Esophagus squamous epithelium (tissue), 5 donors: ENCODE results near the gene C6. TPM values are rescaled to one million over a fixed set of nuclear protein-coding genes. Genes with fewer than 3 reads are reported as not detected.

ENCODE experiments used
- DNase-seq: peaks from one replicate; lab custom pipeline; 2025; lab: John Stamatoyannopoulos, UW
- H3K27ac ChIP-seq, 4 donors: fragments of 200-600 bp; sonication (generic); one replicate each; pipeline ENCODE4 v1.5.1; 2016 to 2019; ENCODE audit warnings: mild to moderate bottlenecking in 1 of 4
- H3K27me3 ChIP-seq, 4 donors: fragments of 200-600 bp; sonication (generic); 1 replicate in 3 of 4; 2 replicates in 1 of 4; pipeline versions ENCODE4 v1.5.1 to v1.6.0; 2017 to 2021; ENCODE audit warnings: antibody characterized with exemption in 1 of 4
- H3K36me3 ChIP-seq, 3 donors: fragments of 200-600 bp; sonication (generic); one replicate each; pipeline ENCODE4 v1.5.1; 2016 to 2019
- H3K4me1 ChIP-seq, 3 donors: fragments of 200-600 bp; sonication (generic); one replicate each; pipeline ENCODE4 v1.5.1; 2017 to 2019
- H3K4me3 ChIP-seq, 4 donors: fragments of 200-600 bp; sonication (generic); 1 replicate in 3 of 4; 2 replicates in 1 of 4; pipeline ENCODE4 v1.5.1; 2016 to 2019; ENCODE audit warnings: mild to moderate bottlenecking in 2 of 4, moderate library complexity in 1 of 4
- H3K9me3 ChIP-seq, 3 donors: fragments of 200-600 bp; sonication (generic); one replicate each; pipeline ENCODE4 v1.5.1; 2016 to 2019
- POLR2A ChIP-seq, 4 donors: fragments of 450-650 bp; IDR thresholded peaks; one replicate each; pipeline ENCODE4 v1.6.1; 2017; ENCODE audit warnings: antibody characterized with exemption in 4 of 4, mild to moderate bottlenecking in 4 of 4, moderate library complexity in 3 of 4
- WGBS, 2 donors: methylation state at CpG; one replicate each; pipeline ENCODE4 v1.1.5; 2018; 5-methylcytosine and 5-hydroxymethylcytosine counted together
- intact Hi-C: fragments of 100-400 bp; cut with DNase I; formaldehyde crosslinking; loops from one replicate; pipeline ENCODE4 v1.15.0; 2022
- total RNA-seq, 4 donors: library from RNA; depleted of rRNA; stranded (reverse); fragments of >200 nt; gene quantifications; one replicate each; pipeline ENCODE4 v1.1.0, GENCODE V29; 2016
- TF ChIP-seq, protein P1 (sequence below), 6 experiments: fragments of 450-650 bp in 4 of 6; fragments of 200-600 bp in 2 of 6; sonication (generic) in 2 of 6; IDR thresholded peaks; one replicate each; pipeline ENCODE4 v1.5.1; 2016 to 2019; ENCODE audit warnings: antibody characterized with exemption in 6 of 6, mild to moderate bottlenecking in 4 of 6, moderate library complexity in 4 of 6
- donor health status: DM: yes; HTN: yes; CAD: no.

Gene C6
- total RNA-seq, 4 donors from 2014 or later, result 0.57 to 0.67 TPM; not detected in 2

DNA sequence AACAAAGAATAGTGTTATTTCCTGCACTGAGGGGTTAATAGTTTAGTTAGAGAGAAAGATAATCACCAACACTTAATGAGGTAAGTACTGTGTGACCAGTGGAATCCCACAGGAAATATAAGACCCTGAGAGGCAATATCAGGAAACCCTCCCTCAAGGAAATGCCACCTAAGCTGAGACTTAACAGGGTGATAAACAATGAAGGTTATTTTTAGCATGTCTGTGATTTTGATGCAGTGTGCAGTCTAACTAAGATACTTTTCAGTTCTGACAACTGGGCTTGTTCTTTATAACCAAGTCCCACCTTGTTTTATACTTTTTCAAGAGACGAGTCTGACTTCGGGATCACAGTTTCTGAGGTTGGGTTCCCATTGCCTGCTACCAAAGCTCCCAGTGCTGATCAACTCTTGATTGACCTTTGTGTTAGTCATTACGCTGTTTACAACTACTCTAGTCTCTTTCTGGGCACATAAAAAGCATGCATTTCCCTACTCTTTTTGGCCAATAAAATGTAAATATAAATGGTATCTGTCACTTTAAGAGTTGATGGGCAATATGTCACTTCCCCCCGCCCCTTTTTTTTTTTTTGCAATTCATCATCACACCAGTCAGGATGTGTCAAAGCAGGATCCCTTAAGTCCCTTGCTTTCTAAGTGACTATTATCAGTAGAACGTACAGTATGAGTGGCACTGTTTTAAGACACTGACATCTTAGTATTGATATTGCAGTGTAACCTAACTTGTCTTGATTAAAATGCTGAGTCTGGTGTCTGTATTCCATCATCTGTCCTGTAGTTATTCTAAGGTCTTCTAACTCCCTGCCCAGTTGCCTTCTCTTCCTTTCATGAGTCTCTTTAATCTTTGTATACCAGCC lies 31.4 kb downstream of the C6 start:
- TF ChIP-seq POLR2A (IDR thresholded peaks at IDR 0.05), result no peak
- TF ChIP-seq, protein P1, sequence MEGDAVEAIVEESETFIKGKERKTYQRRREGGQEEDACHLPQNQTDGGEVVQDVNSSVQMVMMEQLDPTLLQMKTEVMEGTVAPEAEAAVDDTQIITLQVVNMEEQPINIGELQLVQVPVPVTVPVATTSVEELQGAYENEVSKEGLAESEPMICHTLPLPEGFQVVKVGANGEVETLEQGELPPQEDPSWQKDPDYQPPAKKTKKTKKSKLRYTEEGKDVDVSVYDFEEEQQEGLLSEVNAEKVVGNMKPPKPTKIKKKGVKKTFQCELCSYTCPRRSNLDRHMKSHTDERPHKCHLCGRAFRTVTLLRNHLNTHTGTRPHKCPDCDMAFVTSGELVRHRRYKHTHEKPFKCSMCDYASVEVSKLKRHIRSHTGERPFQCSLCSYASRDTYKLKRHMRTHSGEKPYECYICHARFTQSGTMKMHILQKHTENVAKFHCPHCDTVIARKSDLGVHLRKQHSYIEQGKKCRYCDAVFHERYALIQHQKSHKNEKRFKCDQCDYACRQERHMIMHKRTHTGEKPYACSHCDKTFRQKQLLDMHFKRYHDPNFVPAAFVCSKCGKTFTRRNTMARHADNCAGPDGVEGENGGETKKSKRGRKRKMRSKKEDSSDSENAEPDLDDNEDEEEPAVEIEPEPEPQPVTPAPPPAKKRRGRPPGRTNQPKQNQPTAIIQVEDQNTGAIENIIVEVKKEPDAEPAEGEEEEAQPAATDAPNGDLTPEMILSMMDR (IDR thresholded peaks at IDR 0.05), result no peak
- Histone ChIP-seq H3K27ac (no peak overlapping the region), H3K27me3 (no peaks in the 10 kb centered on the region), H3K4me3 (no peak overlapping the region), H3K4me1 (no peaks in the 10 kb centered on the region), H3K36me3 (no peaks in the 10 kb centered on the region), H3K9me3 (no peaks in the 10 kb centered on the region)
- no peak for DNase-seq
- WGBS, 2 donors, result 44 to 67% methylated on average over 5 of the region's 5 CpGs
- intact Hi-C loops, result no loop called here

DNA sequence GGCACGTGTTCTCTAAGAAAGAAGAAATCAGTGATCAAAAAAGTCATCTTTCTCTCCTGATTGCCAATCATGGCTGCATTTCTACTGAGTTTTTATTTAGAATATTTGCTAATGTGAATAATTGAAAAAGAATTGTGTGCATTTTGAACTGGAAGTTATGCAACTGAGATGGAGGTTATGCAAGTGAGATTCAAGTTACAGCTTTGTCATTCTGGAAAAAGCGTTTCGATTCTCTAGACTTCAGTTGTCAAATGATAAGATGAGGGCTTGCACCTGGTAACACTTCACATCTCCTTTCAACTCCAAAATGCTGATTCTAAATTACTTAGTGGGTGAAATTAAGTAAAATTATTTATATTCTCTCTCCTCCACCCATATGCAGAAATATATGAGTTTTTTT lies 36.4 kb downstream of the C6 start:
- DNase-seq, result no peak
- Histone ChIP-seq H3K4me1 (no peaks in the 10 kb centered on the region), H3K4me3 (no peak overlapping the region), H3K36me3 (no peaks in the 10 kb centered on the region), H3K9me3 (no peaks in the 10 kb centered on the region), H3K27ac (no peak overlapping the region), H3K27me3 (no peaks in the 10 kb centered on the region)
- WGBS, 2 donors, result 65 to 72% methylated on average over 3 of the region's 3 CpGs
- intact Hi-C loops, result no loop called here
- no peak for TF ChIP-seq POLR2A (IDR thresholded peaks at IDR 0.05)
- TF ChIP-seq, protein P1 (IDR thresholded peaks at IDR 0.05), result no peak

DNA sequence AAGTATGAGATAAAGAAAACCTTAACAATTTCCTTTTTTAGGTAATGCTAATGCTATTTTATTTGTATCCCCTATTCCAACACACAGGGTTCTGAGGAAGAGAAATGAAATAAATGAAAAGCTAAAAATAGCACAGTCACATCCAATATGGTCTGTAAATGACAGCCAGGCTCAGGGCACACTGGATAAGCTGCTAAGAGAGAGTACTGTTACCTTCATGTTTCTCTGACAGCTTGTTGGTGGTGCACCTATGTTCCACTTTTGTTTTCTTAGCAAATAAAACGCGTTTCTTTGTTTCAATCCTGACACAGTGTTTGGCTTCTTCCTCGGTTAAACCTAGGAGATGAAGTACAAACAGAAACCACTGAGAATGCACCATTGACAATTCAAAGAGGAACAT lies 41.3 kb downstream of the C6 start:
- 54 to 71% methylated on average over 3 of the region's 3 CpGs for WGBS, 2 donors
- no peaks in the 10 kb centered on the region for H3K9me3 ChIP-seq
- no peaks in the 10 kb centered on the region for H3K4me1 ChIP-seq
- H3K27me3 ChIP-seq, result no peaks in the 10 kb centered on the region
- intact Hi-C loops, result no loop called here
- H3K4me3 ChIP-seq, result no peak overlapping the region
- no peak for DNase-seq
- no peak for TF ChIP-seq POLR2A (IDR thresholded peaks at IDR 0.05)
- TF ChIP-seq, protein P1 (IDR thresholded peaks at IDR 0.05), result no peak
- no peaks in the 10 kb centered on the region for H3K36me3 ChIP-seq
- H3K27ac ChIP-seq, result no peak overlapping the region

DNA sequence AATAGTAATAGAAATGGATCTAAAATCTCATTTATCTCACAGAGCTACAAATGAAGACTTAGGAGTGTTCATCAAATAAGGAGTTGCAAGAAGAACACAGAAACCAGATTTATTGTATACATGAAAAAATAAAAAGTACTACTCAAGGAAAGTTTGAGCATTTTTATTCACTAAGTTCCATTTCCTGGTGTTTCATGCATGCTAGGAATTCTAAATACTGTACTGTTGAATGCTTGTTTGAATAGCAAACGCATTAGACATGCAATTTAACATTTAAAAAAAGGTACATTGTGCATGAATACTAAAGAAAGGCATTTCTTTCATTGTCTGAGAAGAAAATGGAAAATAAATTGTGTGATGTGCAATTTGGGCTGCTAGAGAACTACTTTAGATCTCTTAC lies 52.1 kb downstream of the C6 start:
- intact Hi-C loops, result no loop called here
- Histone ChIP-seq H3K27ac (no peak overlapping the region), H3K36me3 (no peaks in the 10 kb centered on the region), H3K4me1 (no peaks in the 10 kb centered on the region), H3K4me3 (no peak overlapping the region), H3K9me3 (no peaks in the 10 kb centered on the region), H3K27me3 (no peaks in the 10 kb centered on the region)
- WGBS, 2 donors, result 18 to 45% methylated on average over 1 of the region's 1 CpG
- no peak for DNase-seq
- TF ChIP-seq POLR2A (IDR thresholded peaks at IDR 0.05), result no peak
- TF ChIP-seq, protein P1 (IDR thresholded peaks at IDR 0.05), result no peak

DNA sequence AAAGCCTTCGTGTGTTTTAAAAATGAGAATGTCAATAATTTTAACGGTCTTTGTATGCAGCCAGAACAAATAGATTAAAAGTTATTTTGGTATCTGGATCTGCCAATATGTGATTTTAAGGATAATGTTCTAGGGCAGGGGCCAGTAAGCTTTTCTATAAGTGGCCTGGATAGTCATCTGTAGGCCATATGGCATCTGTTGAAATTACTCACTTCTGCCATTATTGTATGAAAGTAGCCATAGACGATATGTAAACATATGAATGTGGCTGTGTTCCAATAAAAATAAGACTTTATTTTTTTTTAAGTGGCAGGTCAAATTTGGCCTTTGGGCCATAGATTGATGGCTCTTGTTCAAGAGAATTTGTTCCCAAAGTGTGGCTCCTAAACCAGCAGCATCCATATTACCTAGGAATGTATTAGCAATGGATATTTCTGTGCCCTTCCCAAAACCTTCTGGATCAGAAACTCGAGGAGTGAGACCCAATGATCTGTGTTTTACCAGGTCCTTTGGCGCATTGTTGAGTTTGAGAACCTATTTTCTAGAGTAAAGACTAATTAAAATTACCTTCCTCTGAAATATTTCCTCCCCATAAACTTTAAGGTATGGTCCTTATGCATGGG lies 55.9 kb downstream of the C6 start:
- no peak for TF ChIP-seq POLR2A (IDR thresholded peaks at IDR 0.05)
- TF ChIP-seq, protein P1 (IDR thresholded peaks at IDR 0.05), result no peak
- intact Hi-C loops, result no loop called here
- no peak overlapping the region for H3K4me3 ChIP-seq
- H3K9me3 ChIP-seq, result no peaks in the 10 kb centered on the region
- H3K27me3 ChIP-seq, result no peaks in the 10 kb centered on the region
- H3K36me3 ChIP-seq, result no peaks in the 10 kb centered on the region
- no peaks in the 10 kb centered on the region for H3K4me1 ChIP-seq
- no peak overlapping the region for H3K27ac ChIP-seq
- no peak for DNase-seq
- 49 to 70% methylated on average over 5 of the region's 5 CpGs for WGBS, 2 donors
